HCT116 (cell line): ENCODE data around the gene SQSTM1. TPM values are rescaled to one million over a fixed set of nuclear protein-coding genes. Genes with fewer than 3 reads are reported as not detected.

Experiments used
- ATAC-seq: fragments of 200-7000 bp; cut with Tn5 transposase; 2 replicates; pipeline ENCODE4 v1.9.1; 2020; ENCODE audit warnings: mild to moderate bottlenecking, moderate library complexity
- BruUV-seq: library from RNA; stranded (reverse); fragments of 400-500 nt; replicated peaks from 2 replicates; lab custom pipeline; 2021; lab: Mats Ljungman, UMichigan
- CTCF ChIA-PET: fragments of 300-600 bp; sonication (Branson Sonifier 250); formaldehyde crosslinking; loops from one replicate; lab custom pipeline; 2021; ENCODE audit warnings: antibody characterized with exemption; lab: Charles Lee
- POLR2A ChIA-PET: fragments of 300-600, 350-600 bp; sonication (Branson Sonifier 250); formaldehyde crosslinking; loops from one replicate; lab custom pipeline; 2021; ENCODE audit warnings: antibody characterized with exemption; lab: Charles Lee
- RAD21 ChIA-PET, 2 experiments: fragments of 300-600 bp; sonication (Branson Sonifier 250); formaldehyde crosslinking; loops; one replicate each; lab custom pipeline; 2023; ENCODE audit warnings: low total read pairs in 2 of 2; ENCODE audit not compliant: uncharacterized antibody in 2 of 2, unreplicated experiment in 2 of 2, low non-redundant PET in 1 of 2; lab: Charles Lee
- DNase-seq: peaks from one replicate; pipeline ENCODE4 v3.0.0-alpha.2; 2010; ENCODE audit warnings: low read depth, low spot score
- H2AFZ ChIP-seq: fragments of 200-600 bp; shearing (Covaris generic), sonication (generic); 2 replicates; pipeline ENCODE4 v1.6.1; 2017; ENCODE audit warnings: low read depth, mixed run types, mixed read lengths, antibody characterized with exemption, low read length; ENCODE audit not compliant: poor library complexity, severe bottlenecking
- H3K27ac ChIP-seq: 2 replicates; pipeline ENCODE4 v1.5.1; 2012; ENCODE audit warnings: low read depth, low read length
- H3K27me3 ChIP-seq: fragments of 200-600 bp; sonication (generic); 2 replicates; pipeline ENCODE4 v1.6.1; 2016; ENCODE audit warnings: mixed run types, low read length, mixed read lengths; ENCODE audit not compliant: insufficient read depth
- H3K36me3 ChIP-seq, 2 experiments: fragments of 200-500 bp in 1 of 2; fragments of 200-600 bp in 1 of 2; sonication (Bioruptor generic) in 1 of 2; sonication (generic) in 1 of 2; 2 replicates each; pipeline versions ENCODE4 v1.5.1 to v1.6.1; 2014 to 2016; ENCODE audit warnings: low read length in 2 of 2, inconsistent platforms in 1 of 2, mixed read lengths in 1 of 2, mixed run types in 1 of 2; ENCODE audit not compliant: insufficient read depth in 2 of 2, control insufficient read depth in 1 of 2
- H3K4me1 ChIP-seq, 2 experiments: fragments of 200-600 bp in 1 of 2; sonication (generic) in 1 of 2; 2 replicates each; pipeline versions ENCODE4 v1.5.1 to v1.6.1; 2012 to 2017; ENCODE audit warnings: low read length in 2 of 2, inconsistent platforms in 1 of 2, mild to moderate bottlenecking in 1 of 2, mixed read lengths in 1 of 2, mixed run types in 1 of 2, moderate library complexity in 1 of 2; ENCODE audit not compliant: insufficient read depth in 2 of 2, control insufficient read depth in 1 of 2
- H3K4me2 ChIP-seq: fragments of 200-600 bp; sonication (generic); 2 replicates; pipeline ENCODE4 v1.6.1; 2017; ENCODE audit warnings: mixed run types, low read length, mixed read lengths
- H3K4me3 ChIP-seq, 2 experiments: fragments of 200-600 bp in 1 of 2; sonication (generic) in 1 of 2; replicated peaks in 1 of 2; 2 replicates each; pipeline ENCODE4 v1.5.1; 2011 to 2016; ENCODE audit warnings: low read length in 2 of 2, control low read depth in 1 of 2, low read depth in 1 of 2, mild to moderate bottlenecking in 1 of 2, mixed read lengths in 1 of 2, mixed run types in 1 of 2
- H3K79me2 ChIP-seq: fragments of 200-600 bp; sonication (generic); 2 replicates; pipeline ENCODE4 v1.6.1; 2017; ENCODE audit warnings: mild to moderate bottlenecking, mixed run types, low read length, moderate library complexity, mixed read lengths; ENCODE audit not compliant: insufficient read depth
- H3K9ac ChIP-seq: fragments of 200-600 bp; sonication (generic); 2 replicates; pipeline ENCODE4 v1.6.1; 2016; ENCODE audit warnings: low read length, mixed read lengths
- H3K9me2 ChIP-seq: fragments of 200-600 bp; sonication (generic), shearing (Covaris generic); 2 replicates; pipeline ENCODE4 v1.6.1; 2017; ENCODE audit warnings: mixed run types, mild to moderate bottlenecking, moderate library complexity; ENCODE audit not compliant: insufficient read depth
- H3K9me3 ChIP-seq, 2 experiments: fragments of 200-500 bp in 1 of 2; fragments of 200-600 bp in 1 of 2; sonication (Bioruptor generic) in 1 of 2; sonication (generic) in 1 of 2; 2 replicates each; pipeline ENCODE4 v1.6.1; 2014 to 2017; ENCODE audit warnings: low read length in 2 of 2, mixed read lengths in 2 of 2, inconsistent platforms in 1 of 2, low read depth in 1 of 2, mild to moderate bottlenecking in 1 of 2, mixed run types in 1 of 2, moderate library complexity in 1 of 2; ENCODE audit not compliant: control insufficient read depth in 1 of 2, insufficient read depth in 1 of 2
- H4K20me1 ChIP-seq: fragments of 200-600 bp; sonication (generic), shearing (Covaris generic); 2 replicates; pipeline ENCODE4 v1.6.1; 2017; ENCODE audit warnings: mixed run types, mild to moderate bottlenecking, moderate library complexity; ENCODE audit not compliant: insufficient read depth
- ATF3 ChIP-seq: IDR thresholded peaks from 2 replicates; pipeline ENCODE4 v1.6.1; 2012
- CBX3 ChIP-seq: IDR thresholded peaks from 2 replicates; pipeline ENCODE4 v1.6.1; 2012; ENCODE audit warnings: low read depth
- CEBPB ChIP-seq: IDR thresholded peaks from 2 replicates; pipeline ENCODE4 v1.6.1; 2012; ENCODE audit warnings: low read depth
- ELF1 ChIP-seq: IDR thresholded peaks from 2 replicates; pipeline ENCODE4 v1.6.1; 2012; ENCODE audit warnings: low read depth, borderline replicate concordance
- EZH2phosphoT487 ChIP-seq: fragments of 200-600 bp; IDR thresholded peaks from 2 replicates; pipeline ENCODE4 v1.6.1; 2018; ENCODE audit warnings: antibody characterized with exemption, borderline replicate concordance
- JUND ChIP-seq: IDR thresholded peaks from 2 replicates; pipeline ENCODE4 v1.6.1; 2012
- POLR2A ChIP-seq: IDR thresholded peaks from 2 replicates; pipeline ENCODE4 v1.7.0; 2011; ENCODE audit warnings: borderline replicate concordance; ENCODE audit not compliant: insufficient read depth, insufficient read length; ENCODE audit errors: extremely low read depth
- POLR2AphosphoS5 ChIP-seq: IDR thresholded peaks from 2 replicates; pipeline ENCODE4 v1.6.1; 2011; ENCODE audit warnings: mild to moderate bottlenecking, low read depth, low read length, moderate library complexity
- RAD21 ChIP-seq: IDR thresholded peaks from 2 replicates; pipeline ENCODE4 v1.6.1; 2012; ENCODE audit warnings: low read depth, mild to moderate bottlenecking
- ZBTB33 ChIP-seq: IDR thresholded peaks from 2 replicates; pipeline ENCODE4 v1.6.1; 2011; ENCODE audit warnings: mild to moderate bottlenecking, low read length, moderate library complexity; ENCODE audit not compliant: insufficient replicate concordance; ENCODE audit errors: extremely low read depth
- intact Hi-C: fragments of 100-400 bp; cut with micrococcal nuclease; formaldehyde crosslinking; loops from 2 replicates; pipeline ENCODE4 v1.10.0; 2022
- total RNA-seq: library from RNA; stranded (reverse); gene quantifications from one replicate; pipeline ENCODE4 v1.2.1, GENCODE V29; 2021; ENCODE audit not compliant: unreplicated experiment

SQSTM1 gene
- total RNA-seq, 1 experiment from 2014 or later: 299 TPM

- no peak overlapping the region for H3K9ac ChIP-seq
- H3K4me2 ChIP-seq: no peak overlapping the region
- no TSS peak for BruUV-seq
- TF ChIP-seq EZH2phosphoT487 (no peak), POLR2AphosphoS5 (no peak)
- no peaks in the 10 kb centered on the region for H3K9me2 ChIP-seq
- no peaks in the 10 kb centered on the region; the same call in none of the 2 replicates for H3K79me2 ChIP-seq
- DNase-seq (no peak), ATAC-seq (no peak)
- CTCF ChIA-PET: no interaction called here
- H4K20me1 ChIP-seq: no peaks in the 10 kb centered on the region
- H3K27ac ChIP-seq: no peak overlapping the region
- no peaks in the 10 kb centered on the region for H3K9me3 ChIP-seq
- RAD21 ChIA-PET: no interaction called here
- no peak overlapping the region for H3K4me3 ChIP-seq
- no peak overlapping the region for H2AFZ ChIP-seq
- peaks cover 19 to 24% of the 10 kb centered on the region in 2 experiments; a peak in 3 of 4 replicates for H3K36me3 ChIP-seq
- POLR2A ChIA-PET: no interaction called here
- no peaks in the 10 kb centered on the region for H3K27me3 ChIP-seq
- peaks cover 29 to 45% of the 10 kb centered on the region in 2 experiments for H3K4me1 ChIP-seq
- intact Hi-C loops: no loop called here
Observed at GRCh38 chr5:179815491-179816249, 5.0 kb upstream of the SQSTM1 start.

- Histone ChIP-seq H3K79me2 (peaks cover 6% of the 10 kb centered on the region), H3K27ac (no peak overlapping the region), H3K9me3 (no peaks in the 10 kb centered on the region), H3K4me2 (no peak overlapping the region), H3K27me3 (no peaks in the 10 kb centered on the region), H3K4me3 (no peak overlapping the region), H4K20me1 (no peaks in the 10 kb centered on the region), H3K36me3 (peaks cover 19 to 24% of the 10 kb centered on the region in 2 experiments; a peak in 3 of 4 replicates), H3K9ac (no peak overlapping the region), H3K4me1 (peaks cover 29 to 38% of the 10 kb centered on the region in 2 experiments), H2AFZ (no peak overlapping the region), H3K9me2 (no peaks in the 10 kb centered on the region)
- DNase-seq (no peak), ATAC-seq (no peak)
- no TSS peak for BruUV-seq
- CTCF ChIA-PET: no interaction called here
- intact Hi-C loops: no loop called here
- POLR2A ChIA-PET: no interaction called here
- RAD21 ChIA-PET: no interaction called here
- no peak for TF ChIP-seq ELF1
- TF ChIP-seq CBX3: no peak
- no peak for TF ChIP-seq POLR2AphosphoS5
- TF ChIP-seq POLR2A: no peak
- no peak for TF ChIP-seq ATF3
- no peak for TF ChIP-seq JUND
- TF ChIP-seq ZBTB33: no peak
- TF ChIP-seq RAD21: no peak
- TF ChIP-seq CEBPB: no peak
Observed at GRCh38 chr5:179816401-179816795, 4.3 kb upstream of the SQSTM1 start.
